Measurements from ENCODE around the gene PAX9. TPM values are rescaled to one million over a fixed set of nuclear protein-coding genes. Genes with fewer than 3 reads are reported as not detected.

PAX9 gene
- total and polyA plus RNA-seq, 9 of the 15 experiments (the other 6 are each of a cell fraction or from before 2014, with no cell fraction given), result 0.87 to 2.4 (median 1.3) TPM

GRCh38 chr14:36646664-36647416 lies 14.8 kb upstream of the PAX9 start:
- DNase-seq (ENCODE audit: extremely low read depth in 1 of 4, low spot score in 3 of 4) (no peak), FAIRE-seq (no peak), ATAC-seq (no peak)
- no TSS peak for BruUV-seq (replicated peaks)
- ChIA-PET CTCF (ENCODE audit: low intra/inter-chr PET ratio) (interaction anchor here (1.3 kb wide), 1 partner anchor 503 kb away, joined by 6 read pairs; no protein-coding TSS in a partner anchor), POLR2A (interaction anchor here (0.7 to 1.1 kb wide), 2 partner anchors 14 to 587 kb away, joined by 3 to 4 read pairs; partner anchors contain the start of gene PAX9)
- Histone ChIP-seq H3K79me2 (ENCODE audit: control insufficient read depth, insufficient read depth, low read length) (no peaks in the 10 kb centered on the region), H3K27me3 (ENCODE audit: control insufficient read depth in 2 of 2, insufficient read depth in 2 of 2, low read length in 2 of 2) (peaks cover 0 to 10% of the 10 kb centered on the region in 2 experiments; a peak in 3 of 5 replicates), H3K4me2 (ENCODE audit: insufficient read depth, low read length) (no peak overlapping the region), H4K20me1 (replicated peaks; ENCODE audit: control insufficient read depth, insufficient read depth, low read length) (no peaks in the 10 kb centered on the region), H3K27ac (ENCODE audit: extremely low read depth, low read depth, low read length) (no peak overlapping the region), H3K9me1 (ENCODE audit: control insufficient read depth, insufficient read depth, low read length) (no peaks in the 10 kb centered on the region), H3K4me3 (no peak overlapping the region), H2AFZ (ENCODE audit: low read depth, low read length) (no peak overlapping the region), H3K9me3 (replicated peaks; ENCODE audit: control insufficient read depth, insufficient read depth, low read depth, low read length) (no peaks in the 10 kb centered on the region), H3K9ac (ENCODE audit: insufficient read depth in 1 of 2, low read depth in 2 of 2, low read length in 2 of 2) (no peak overlapping the region; a peak in 1 of 4 replicates), H3K4me1 (replicated peaks in 1 of 2; ENCODE audit: control insufficient read depth in 2 of 2, insufficient read depth in 2 of 2, low read length in 2 of 2) (peaks cover 0 to 17% of the 10 kb centered on the region in 2 experiments; a peak in 2 of 5 replicates), H3K36me3 (ENCODE audit: control insufficient read depth, insufficient read depth, low read length) (no peaks in the 10 kb centered on the region)
- WGBS (ENCODE audit: insufficient coverage, low coverage, missing lambda C conversion rate), result 13% methylated on average over 11 of the region's 55 CpGs
- TF ChIP-seq SNIP1 (IDR thresholded peaks at IDR 0.05; ENCODE audit: low read depth) (no peak), NFXL1 (CRISPR knock-in tag; IDR thresholded peaks at IDR 0.05) (no peak), HDAC1 (IDR thresholded peaks at IDR 0.05) (no peak), ZBTB17 (CRISPR knock-in tag; IDR thresholded peaks at IDR 0.05) (no peak), CREB5 (CRISPR knock-in tag; IDR thresholded peaks at IDR 0.05) (no peak), RBBP5 (IDR thresholded peaks at IDR 0.05; ENCODE audit: borderline replicate concordance, insufficient read depth, low read length, poor library complexity, severe bottlenecking) (no peak), RHOXF2B (CRISPR knock-in tag; conservative IDR thresholded peaks at IDR 0.05) (no peak), ZC3H11A (IDR thresholded peaks at IDR 0.05; ENCODE audit: low read depth, low read length) (no peak), ZNF354B (CRISPR knock-in tag; IDR thresholded peaks at IDR 0.05) (no peak), ZNF143 (CRISPR knock-in tag; IDR thresholded peaks at IDR 0.05) (no peak), SMAD2 (IDR thresholded peaks at IDR 0.05; ENCODE audit: low read depth, low read length) (no peak)
- intact Hi-C loops (cut with micrococcal nuclease), result loop anchor here (5.0 to 10.0 kb wide), 2 partner anchors 100 to 588 kb away; no protein-coding TSS in a partner anchor
- in situ Hi-C loops (cut with MboI), result loop anchor here (25.0 kb wide), 1 partner anchor 490 kb away; no protein-coding TSS in a partner anchor

Data from K562 (cell line).